Erythroblast (primary cell): ENCODE measurements around the gene EMILIN1.

Experiments used
- GATA1 ChIP-seq: IDR thresholded peaks from 2 replicates; pipeline ENCODE4 v1.6.1; 2011; ENCODE audit warnings: low read depth, mild to moderate bottlenecking, control low read depth, low read length, moderate library complexity
- POLR2A ChIP-seq: IDR thresholded peaks from 2 replicates; pipeline ENCODE4 v1.6.1; 2011; ENCODE audit warnings: mild to moderate bottlenecking, low read length

- TF ChIP-seq POLR2A (no peak), GATA1 (no peak)
Measured at GRCh38 chr2:27086724-27087593, 8.5 kb downstream of the EMILIN1 start, which contains the start of gene KHK.
